ENCODE measurements around the gene IQCH. TPM values are rescaled to one million over a fixed set of nuclear protein-coding genes. Genes with fewer than 3 reads are reported as not detected.

IQCH gene
- total and polyA plus RNA-seq, 2 experiments from 2014 or later, result 2.1 to 4.1 TPM

DNA sequence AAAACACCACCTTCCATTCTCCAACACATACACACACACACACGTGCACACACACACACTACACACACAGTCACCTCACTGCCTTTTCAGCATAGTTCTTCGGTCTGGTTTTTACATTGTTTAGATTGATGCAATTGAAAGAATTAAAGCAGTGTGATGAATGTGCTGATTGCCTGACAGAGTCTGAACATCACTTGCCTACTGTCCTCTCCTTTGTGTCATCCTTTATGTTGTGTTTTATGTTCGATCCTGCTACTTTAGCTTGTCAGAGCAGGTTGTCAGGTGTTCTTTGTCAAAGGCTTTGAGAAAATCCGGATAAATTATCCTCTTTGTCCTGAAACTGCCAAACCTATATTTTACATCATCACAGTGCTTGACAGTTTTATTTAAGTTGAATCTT is 80.4 kb downstream of the IQCH start:
- no peak for DNase-seq
- H3K4me1 ChIP-seq (ENCODE audit: insufficient read depth), result no peaks in the 10 kb centered on the region
- H3K36me3 ChIP-seq (ENCODE audit: low read depth), result no peaks in the 10 kb centered on the region
- no peak overlapping the region for H3K27ac ChIP-seq
- no peak overlapping the region for H2AFZ ChIP-seq
- H3K9me3 ChIP-seq (ENCODE audit: low read depth), result no peaks in the 10 kb centered on the region
- H3K79me2 ChIP-seq (ENCODE audit: insufficient read depth), result no peaks in the 10 kb centered on the region
- no peak overlapping the region for H3K4me2 ChIP-seq (ENCODE audit: unreplicated experiment)
- no peaks in the 10 kb centered on the region for H4K20me1 ChIP-seq (ENCODE audit: insufficient read depth)
- peaks cover 4% of the 10 kb centered on the region; the same call in 1 of the 2 replicates for H3K9me2 ChIP-seq (ENCODE audit: insufficient read depth)
- TF ChIP-seq EZH2phosphoT487 (IDR thresholded peaks at IDR 0.05; ENCODE audit: insufficient read depth, low read depth), result no peak
- TF ChIP-seq EZH2 (IDR thresholded peaks at IDR 0.05; ENCODE audit: insufficient read depth, poor library complexity, severe bottlenecking), result no peak
- H3F3A ChIP-seq (ENCODE audit: insufficient read depth), result no peaks in the 10 kb centered on the region
- no peaks in the 10 kb centered on the region for H3K27me3 ChIP-seq (replicated peaks; ENCODE audit: insufficient read depth)
- H3K9ac ChIP-seq, result no peak overlapping the region
- 78 to 90% methylated on average over 4 of the region's 4 CpGs for WGBS, 2 experiments (ENCODE audit: low coverage in 1 of 2, low lambda C conversion rate in 2 of 2, missing lambda C conversion rate in 2 of 2)
- H3K4me3 ChIP-seq, result no peak overlapping the region
- in situ Hi-C loops (cut with MboI), result no loop called here

DNA sequence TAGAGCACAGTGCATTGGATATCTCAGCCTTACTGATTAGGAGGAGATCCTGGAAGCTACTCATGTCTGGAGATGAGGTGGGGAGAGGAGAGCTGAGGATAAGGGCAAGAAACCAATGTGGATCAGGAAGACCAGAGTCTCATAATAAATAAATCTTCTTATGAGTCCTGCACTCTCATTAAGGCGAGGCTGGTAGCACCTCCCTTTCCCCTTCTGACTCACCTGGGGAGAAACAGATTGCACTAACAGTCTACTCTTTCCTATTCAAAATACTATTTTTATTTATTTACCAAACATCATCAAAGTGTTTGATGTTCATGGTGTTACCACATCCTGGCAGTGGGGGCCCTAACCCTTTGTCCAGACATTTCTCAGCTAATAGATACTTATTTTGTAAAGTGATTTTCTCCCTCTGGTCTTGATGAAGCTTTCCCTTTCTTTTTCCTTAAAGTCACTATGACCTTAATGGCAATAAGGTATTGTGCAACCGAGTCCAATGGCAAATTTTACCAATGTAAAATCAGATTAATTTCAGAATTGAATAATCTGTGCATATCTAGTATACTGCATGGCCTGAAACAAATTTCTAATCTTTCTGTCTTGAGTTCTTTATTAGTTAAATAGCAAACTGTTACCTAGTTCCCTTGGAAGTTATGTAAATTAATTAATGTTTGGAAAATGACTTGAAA is 81.1 kb downstream of the IQCH start:
- Histone ChIP-seq H3K4me2 (ENCODE audit: unreplicated experiment) (no peak overlapping the region), H3K9me2 (ENCODE audit: insufficient read depth) (peaks cover 4% of the 10 kb centered on the region; the same call in 1 of the 2 replicates), H2AFZ (no peak overlapping the region), H3K9me3 (ENCODE audit: low read depth) (no peaks in the 10 kb centered on the region), H3K4me3 (no peak overlapping the region), H3K4me1 (ENCODE audit: insufficient read depth) (no peaks in the 10 kb centered on the region), H3K79me2 (ENCODE audit: insufficient read depth) (no peaks in the 10 kb centered on the region), H3K36me3 (ENCODE audit: low read depth) (no peaks in the 10 kb centered on the region), H3K9ac (no peak overlapping the region), H3K27me3 (replicated peaks; ENCODE audit: insufficient read depth) (no peaks in the 10 kb centered on the region), H4K20me1 (ENCODE audit: insufficient read depth) (no peaks in the 10 kb centered on the region), H3K27ac (no peak overlapping the region), H3F3A (ENCODE audit: insufficient read depth) (no peaks in the 10 kb centered on the region)
- no peak for DNase-seq
- TF ChIP-seq EZH2 (IDR thresholded peaks at IDR 0.05; ENCODE audit: insufficient read depth, poor library complexity, severe bottlenecking), result no peak
- TF ChIP-seq EZH2phosphoT487 (IDR thresholded peaks at IDR 0.05; ENCODE audit: insufficient read depth, low read depth), result no peak
- 70 to 73% methylated on average over 2 of the region's 2 CpGs for WGBS, 2 experiments (ENCODE audit: low coverage in 1 of 2, low lambda C conversion rate in 2 of 2, missing lambda C conversion rate in 2 of 2)
- in situ Hi-C loops (cut with MboI), result no loop called here

DNA sequence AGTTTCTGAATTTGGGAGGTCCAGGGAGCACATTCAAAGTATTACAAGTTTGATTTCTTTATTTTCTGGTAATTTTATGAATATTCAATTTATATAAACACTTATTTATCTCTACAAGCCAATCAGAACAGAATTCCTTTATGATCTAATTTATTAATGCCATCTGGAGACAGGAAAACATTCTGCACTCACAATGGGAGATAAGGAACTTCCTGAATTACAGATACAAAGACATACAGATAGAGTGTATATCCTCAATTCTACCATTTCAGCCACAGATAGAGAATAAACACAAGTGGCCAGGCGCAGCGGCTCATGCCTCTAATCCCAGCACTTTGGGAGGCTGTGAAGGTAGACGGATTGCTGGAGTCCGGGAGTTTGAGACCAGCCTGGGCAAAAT is 86.0 kb downstream of the IQCH start:
- H2AFZ ChIP-seq, result no peak overlapping the region
- no peaks in the 10 kb centered on the region for H3K9me2 ChIP-seq (ENCODE audit: insufficient read depth)
- no peak overlapping the region for H3K27ac ChIP-seq
- no peaks in the 10 kb centered on the region for H3K36me3 ChIP-seq (ENCODE audit: low read depth)
- in situ Hi-C loops (cut with MboI), result no loop called here
- H3K4me2 ChIP-seq (ENCODE audit: unreplicated experiment), result no peak overlapping the region
- no peaks in the 10 kb centered on the region for H3F3A ChIP-seq (ENCODE audit: insufficient read depth)
- no peaks in the 10 kb centered on the region for H4K20me1 ChIP-seq (ENCODE audit: insufficient read depth)
- TF ChIP-seq EZH2phosphoT487 (IDR thresholded peaks at IDR 0.05; ENCODE audit: insufficient read depth, low read depth) (no peak), EZH2 (IDR thresholded peaks at IDR 0.05; ENCODE audit: insufficient read depth, poor library complexity, severe bottlenecking) (no peak)
- H3K9ac ChIP-seq, result no peak overlapping the region
- no peak for DNase-seq
- H3K4me3 ChIP-seq, result no peak overlapping the region
- no peaks in the 10 kb centered on the region for H3K9me3 ChIP-seq (ENCODE audit: low read depth)
- H3K79me2 ChIP-seq (ENCODE audit: insufficient read depth), result no peaks in the 10 kb centered on the region
- H3K4me1 ChIP-seq (ENCODE audit: insufficient read depth), result no peaks in the 10 kb centered on the region
- no peaks in the 10 kb centered on the region for H3K27me3 ChIP-seq (replicated peaks; ENCODE audit: insufficient read depth)
- WGBS, 2 experiments (ENCODE audit: low coverage in 1 of 2, low lambda C conversion rate in 2 of 2, missing lambda C conversion rate in 2 of 2), result 94 to 95% methylated on average over 4 of the region's 4 CpGs

DNA sequence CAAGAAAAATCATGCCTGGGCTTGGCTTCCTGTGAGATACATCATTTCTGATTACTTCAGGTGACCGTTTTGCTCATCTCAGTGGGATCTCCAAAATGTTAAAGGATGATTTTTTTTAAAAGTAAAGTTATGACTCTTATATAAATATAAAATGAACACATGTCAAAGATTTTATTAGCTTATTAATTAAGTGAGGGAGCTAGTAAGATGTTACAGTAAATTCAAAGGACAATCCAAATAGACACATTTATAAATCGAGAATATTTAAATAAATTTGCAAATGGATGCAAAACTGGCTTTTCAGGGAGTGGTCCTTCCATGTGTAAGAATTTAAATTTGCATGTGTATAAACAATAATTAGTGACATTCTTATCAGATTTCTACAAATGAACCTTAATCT is 87.0 kb downstream of the IQCH start:
- Histone ChIP-seq H3K27me3 (replicated peaks; ENCODE audit: insufficient read depth) (no peaks in the 10 kb centered on the region), H3K9me3 (ENCODE audit: low read depth) (no peaks in the 10 kb centered on the region), H4K20me1 (ENCODE audit: insufficient read depth) (no peaks in the 10 kb centered on the region), H3K9ac (no peak overlapping the region), H3K27ac (no peak overlapping the region), H3K79me2 (ENCODE audit: insufficient read depth) (no peaks in the 10 kb centered on the region), H3F3A (ENCODE audit: insufficient read depth) (no peaks in the 10 kb centered on the region), H3K4me1 (ENCODE audit: insufficient read depth) (no peaks in the 10 kb centered on the region), H3K4me2 (ENCODE audit: unreplicated experiment) (no peak overlapping the region), H2AFZ (no peak overlapping the region), H3K36me3 (ENCODE audit: low read depth) (no peaks in the 10 kb centered on the region), H3K9me2 (ENCODE audit: insufficient read depth) (no peaks in the 10 kb centered on the region), H3K4me3 (no peak overlapping the region)
- DNase-seq, result no peak
- in situ Hi-C loops (cut with MboI), result no loop called here
- 80 to 88% methylated on average over 2 of the region's 2 CpGs for WGBS, 2 experiments (ENCODE audit: low coverage in 1 of 2, low lambda C conversion rate in 2 of 2, missing lambda C conversion rate in 2 of 2)
- TF ChIP-seq EZH2 (IDR thresholded peaks at IDR 0.05; ENCODE audit: insufficient read depth, poor library complexity, severe bottlenecking), result no peak
- TF ChIP-seq EZH2phosphoT487 (IDR thresholded peaks at IDR 0.05; ENCODE audit: insufficient read depth, low read depth), result no peak

DNA sequence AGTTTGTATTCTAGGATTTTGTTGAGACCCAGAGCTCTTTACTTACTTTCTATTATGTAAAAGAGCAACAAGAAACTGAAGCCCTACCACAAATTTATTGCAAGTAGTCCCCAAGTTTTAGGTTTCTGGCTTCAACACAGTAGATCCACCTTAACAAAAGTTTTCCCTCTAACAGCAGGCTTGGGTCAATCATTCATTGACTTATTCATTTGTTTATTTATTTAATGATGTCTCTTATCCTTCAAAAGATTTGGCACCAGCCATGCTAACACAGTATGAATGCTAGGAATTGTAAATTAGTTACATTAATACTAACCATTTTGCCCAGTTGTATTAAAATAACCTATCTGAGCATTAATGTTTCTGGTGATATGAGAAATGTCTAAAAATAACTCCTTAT is 88.6 kb downstream of the IQCH start:
- H3K79me2 ChIP-seq (ENCODE audit: insufficient read depth), result no peaks in the 10 kb centered on the region
- H3F3A ChIP-seq (ENCODE audit: insufficient read depth), result no peaks in the 10 kb centered on the region
- H3K27ac ChIP-seq, result no peak overlapping the region
- no peaks in the 10 kb centered on the region for H3K9me2 ChIP-seq (ENCODE audit: insufficient read depth)
- DNase-seq, result no peak
- H2AFZ ChIP-seq, result no peak overlapping the region
- TF ChIP-seq EZH2phosphoT487 (IDR thresholded peaks at IDR 0.05; ENCODE audit: insufficient read depth, low read depth) (no peak), EZH2 (IDR thresholded peaks at IDR 0.05; ENCODE audit: insufficient read depth, poor library complexity, severe bottlenecking) (no peak)
- no peak overlapping the region for H3K4me3 ChIP-seq
- no peak overlapping the region for H3K9ac ChIP-seq
- H3K27me3 ChIP-seq (replicated peaks; ENCODE audit: insufficient read depth), result no peaks in the 10 kb centered on the region
- H3K4me1 ChIP-seq (ENCODE audit: insufficient read depth), result no peaks in the 10 kb centered on the region
- H4K20me1 ChIP-seq (ENCODE audit: insufficient read depth), result no peaks in the 10 kb centered on the region
- H3K4me2 ChIP-seq (ENCODE audit: unreplicated experiment), result no peak overlapping the region
- in situ Hi-C loops (cut with MboI), result no loop called here
- H3K36me3 ChIP-seq (ENCODE audit: low read depth), result no peaks in the 10 kb centered on the region
- peaks cover 7% of the 10 kb centered on the region for H3K9me3 ChIP-seq (ENCODE audit: low read depth)
